NCI-H146 (cell line): Measurements from ENCODE around the gene CRIP2.

ENCODE experiments used
- DNase-seq: peaks from one replicate; lab custom pipeline; 2025; lab: John Stamatoyannopoulos, UW

CRIP2 gene

GRCh38 chr14:105461903-105462302 lies 12.7 kb upstream of the CRIP2 start:
- DNase-seq, result no peak

DNA sequence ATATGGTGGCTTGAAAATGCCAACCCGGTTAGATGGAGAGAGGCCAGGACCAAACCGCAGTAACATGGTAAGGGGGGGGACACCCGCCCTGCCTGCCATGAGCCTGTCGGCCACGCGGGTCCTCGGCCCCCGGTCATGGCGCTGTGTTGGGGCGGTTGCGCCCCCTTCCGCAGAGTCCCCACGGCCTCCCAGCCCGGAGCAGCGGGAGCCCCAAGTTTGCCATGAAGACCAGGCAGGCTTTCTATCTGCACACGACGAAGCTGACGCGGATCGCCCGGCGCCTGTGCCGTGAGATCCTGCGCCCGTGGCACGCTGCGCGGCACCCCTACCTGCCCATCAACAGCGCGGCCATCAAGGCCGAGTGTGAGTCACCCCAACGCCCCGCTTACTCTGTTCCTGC lies 10.1 kb upstream of the CRIP2 start:
- DNase-seq, result no peak

- DNase-seq, result no peak
Measured at GRCh38 chr14:105465209-105466031, 9.2 kb upstream of the CRIP2 start.

DNA sequence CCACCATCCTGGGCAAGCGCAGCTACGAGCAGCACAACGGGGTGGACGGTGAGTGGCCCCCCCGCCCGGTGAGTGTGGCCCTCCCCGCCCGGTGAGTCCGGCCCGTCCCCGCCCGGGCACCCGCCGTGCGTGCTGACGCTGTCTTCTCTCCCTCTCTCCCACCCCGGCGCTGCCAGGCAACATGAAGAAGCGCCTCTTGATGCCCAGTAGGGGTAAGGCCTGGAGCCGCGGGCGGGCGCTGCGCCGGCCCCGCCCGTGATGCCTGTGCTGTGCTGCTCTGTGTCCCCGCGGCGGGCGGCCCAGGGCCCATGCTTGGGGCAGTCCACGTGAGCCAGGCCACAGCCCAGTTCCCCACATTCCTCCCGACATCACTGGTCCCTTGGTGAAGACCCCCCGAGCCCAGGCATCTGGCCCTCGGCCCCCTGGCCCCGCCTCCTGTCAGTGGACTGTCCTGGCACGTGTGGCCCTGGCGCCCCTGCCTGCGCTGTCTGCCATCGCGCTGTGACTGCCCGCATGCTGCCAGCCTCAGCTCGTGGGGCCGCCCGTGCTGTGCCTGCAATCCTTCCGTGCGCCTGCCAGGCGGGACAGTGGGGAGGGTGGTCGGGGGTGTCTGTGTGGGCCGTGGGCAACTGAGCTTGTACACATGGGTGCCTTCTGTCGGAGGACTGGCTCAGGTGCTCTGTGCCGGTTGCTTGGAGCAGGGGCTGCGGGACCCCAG lies 7.9 kb upstream of the CRIP2 start:
- DNase-seq, result no peak

GRCh38 chr14:105467249-105467941 lies 7.2 kb upstream of the CRIP2 start:
- DNase-seq, result no peak

- no peak for DNase-seq
Measured at GRCh38 chr14:105467942-105468471, 6.6 kb upstream of the CRIP2 start.

DNA sequence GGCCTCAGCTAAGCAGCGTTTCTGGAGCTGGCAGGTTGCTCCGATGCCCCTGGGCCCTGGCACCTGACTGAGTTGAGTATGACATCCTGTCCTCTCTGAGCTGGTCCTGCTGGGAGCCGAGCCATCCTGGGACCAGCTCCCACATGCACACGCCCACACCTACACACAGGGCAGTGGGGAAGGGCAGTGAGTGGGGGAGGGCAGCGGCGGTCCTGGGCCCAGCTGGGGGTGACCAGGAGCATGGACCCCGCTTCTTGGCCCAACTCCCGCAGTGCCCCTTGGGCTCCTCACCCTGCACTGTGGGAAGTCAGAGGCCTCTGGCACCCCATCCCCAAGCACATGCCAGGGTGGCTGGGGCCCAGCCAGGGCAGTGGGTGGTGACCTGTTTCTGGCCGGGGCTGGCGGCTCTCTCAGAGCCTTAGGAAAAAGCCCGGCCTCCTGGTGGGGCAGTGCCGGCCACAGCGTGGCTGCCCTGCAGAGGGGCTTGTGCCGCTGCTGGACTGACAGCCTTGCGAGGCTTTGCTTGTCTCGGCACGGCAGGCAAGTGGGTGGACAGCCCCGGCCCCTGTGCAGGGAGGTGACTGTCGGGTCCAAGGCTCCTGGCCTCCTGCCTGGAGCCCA lies 5.9 kb upstream of the CRIP2 start:
- DNase-seq, result no peak

- no peak for DNase-seq
Measured at GRCh38 chr14:105469456-105470349, 4.9 kb upstream of the CRIP2 start.

DNA sequence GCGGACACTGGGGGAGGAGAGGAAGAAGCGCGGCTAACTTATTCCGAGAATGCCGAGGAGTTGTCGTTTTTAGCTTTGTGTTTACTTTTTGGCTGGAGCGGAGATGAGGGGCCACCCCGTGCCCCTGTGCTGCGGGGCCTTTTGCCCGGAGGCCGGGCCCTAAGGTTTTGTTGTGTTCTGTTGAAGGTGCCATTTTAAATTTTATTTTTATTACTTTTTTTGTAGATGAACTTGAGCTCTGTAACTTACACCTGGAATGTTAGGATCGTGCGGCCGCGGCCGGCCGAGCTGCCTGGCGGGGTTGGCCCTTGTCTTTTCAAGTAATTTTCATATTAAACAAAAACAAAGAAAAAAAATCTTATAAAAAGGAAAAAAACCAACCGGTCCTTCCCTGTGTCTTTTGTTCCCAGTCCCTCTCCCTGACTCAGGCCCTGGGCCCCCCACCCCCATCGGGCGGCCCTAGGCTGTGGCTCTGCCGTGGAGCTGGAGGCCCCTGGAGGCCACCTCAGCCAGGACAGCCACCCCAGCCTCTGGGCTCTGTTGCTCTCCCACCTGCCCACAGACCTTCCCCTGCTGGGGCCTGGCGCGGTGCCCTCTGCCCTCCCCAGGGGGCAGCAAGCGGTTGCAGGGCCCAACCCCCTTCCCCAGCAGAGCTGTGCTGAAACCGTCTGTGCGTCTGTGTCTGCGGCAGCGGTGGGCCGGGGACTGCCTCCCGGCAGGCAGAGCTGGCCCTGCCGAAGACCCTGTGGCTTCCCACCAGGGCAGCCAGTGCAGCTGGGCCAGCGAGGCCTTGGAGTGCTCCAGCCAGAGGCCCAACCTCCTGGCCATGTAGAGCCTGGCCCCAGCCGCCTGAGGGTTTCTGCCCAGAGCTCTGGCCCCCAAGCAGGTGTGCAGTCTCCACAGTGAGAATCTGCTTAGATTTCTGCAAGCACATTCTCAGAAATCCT lies 4.0 kb upstream of the CRIP2 start:
- peak; percentile 55 for DNase-seq

GRCh38 chr14:105471297-105471821 lies 3.3 kb upstream of the CRIP2 start:
- DNase-seq, result no peak

DNA sequence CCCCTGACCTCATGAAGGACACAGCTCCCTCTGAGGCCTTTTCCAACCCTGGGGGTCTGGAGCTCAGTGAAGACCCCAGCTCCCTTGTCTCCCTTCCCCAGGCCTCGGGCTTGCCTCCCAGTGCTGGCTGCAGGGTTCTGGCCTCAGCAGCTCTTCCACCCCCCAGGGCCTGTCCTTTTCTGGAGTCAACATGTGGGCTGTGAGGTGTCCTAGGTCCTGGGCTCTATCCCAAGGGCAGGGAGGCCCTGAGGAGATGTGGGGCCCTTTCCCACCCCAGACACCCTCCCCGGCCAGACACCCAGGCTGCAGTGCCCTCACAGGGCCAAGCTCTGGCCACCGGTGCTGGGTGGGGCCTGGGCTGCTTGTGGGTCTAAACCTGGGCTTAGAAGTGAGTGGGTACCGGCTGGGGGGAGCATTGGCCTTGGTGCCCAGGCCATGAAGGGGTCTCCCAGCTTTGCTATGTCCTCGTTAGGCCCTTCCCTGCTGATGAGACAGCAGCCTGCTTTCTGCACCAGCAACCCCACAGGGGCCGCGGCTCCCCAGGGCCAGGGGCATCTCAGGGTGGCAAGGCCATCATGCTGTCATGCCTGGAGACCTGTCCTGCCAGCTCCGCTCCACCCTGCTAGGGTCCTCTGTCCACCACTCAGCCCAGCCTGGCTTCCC lies 2.7 kb upstream of the CRIP2 start:
- DNase-seq, result no peak

GRCh38 chr14:105472486-105472991 lies 2.1 kb upstream of the CRIP2 start:
- DNase-seq, result no peak

- no peak for DNase-seq
Measured at GRCh38 chr14:105473033-105473676, 1.5 kb upstream of the CRIP2 start.

DNA sequence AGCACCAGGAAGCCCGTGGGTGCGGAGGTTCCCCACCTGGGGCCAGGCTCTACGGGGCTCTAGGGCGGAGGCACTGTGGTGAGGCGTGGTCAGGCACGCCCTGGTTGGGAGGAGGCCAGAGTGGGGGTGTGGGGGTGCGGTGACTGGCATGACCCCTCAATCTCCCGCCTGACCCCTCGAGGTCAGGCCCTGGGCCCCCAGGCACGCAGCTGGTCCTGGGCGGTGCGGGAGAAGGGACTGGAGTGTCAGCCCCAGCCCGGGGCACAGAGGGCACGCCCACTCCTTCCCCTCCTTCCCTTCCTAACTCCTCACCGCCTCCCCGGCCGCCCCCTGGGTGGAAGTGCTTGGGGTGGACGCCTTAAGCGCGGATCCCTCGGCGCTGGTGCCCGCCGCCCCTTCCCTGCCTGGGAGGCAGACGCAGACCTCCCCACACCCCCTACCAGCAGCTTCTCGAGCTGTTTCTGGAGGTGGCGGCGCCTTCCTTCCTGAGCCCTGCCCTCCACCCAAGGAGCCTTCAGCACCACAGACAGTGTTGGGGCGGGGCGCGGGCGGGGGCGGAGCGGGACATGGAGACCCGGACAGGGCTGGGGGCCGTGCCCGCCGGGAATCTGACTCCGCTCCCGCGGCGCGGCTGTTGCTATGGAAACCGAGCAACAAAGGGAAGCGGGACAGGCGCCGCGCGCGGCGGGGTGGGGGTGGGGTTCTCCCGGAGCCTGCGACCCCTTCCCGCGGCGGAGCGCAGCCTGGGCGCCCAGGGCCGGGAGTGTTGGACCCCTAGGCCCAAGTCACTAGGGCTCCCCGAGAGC lies 741 bp upstream of the CRIP2 start:
- DNase-seq, result peak; percentile 95

DNA sequence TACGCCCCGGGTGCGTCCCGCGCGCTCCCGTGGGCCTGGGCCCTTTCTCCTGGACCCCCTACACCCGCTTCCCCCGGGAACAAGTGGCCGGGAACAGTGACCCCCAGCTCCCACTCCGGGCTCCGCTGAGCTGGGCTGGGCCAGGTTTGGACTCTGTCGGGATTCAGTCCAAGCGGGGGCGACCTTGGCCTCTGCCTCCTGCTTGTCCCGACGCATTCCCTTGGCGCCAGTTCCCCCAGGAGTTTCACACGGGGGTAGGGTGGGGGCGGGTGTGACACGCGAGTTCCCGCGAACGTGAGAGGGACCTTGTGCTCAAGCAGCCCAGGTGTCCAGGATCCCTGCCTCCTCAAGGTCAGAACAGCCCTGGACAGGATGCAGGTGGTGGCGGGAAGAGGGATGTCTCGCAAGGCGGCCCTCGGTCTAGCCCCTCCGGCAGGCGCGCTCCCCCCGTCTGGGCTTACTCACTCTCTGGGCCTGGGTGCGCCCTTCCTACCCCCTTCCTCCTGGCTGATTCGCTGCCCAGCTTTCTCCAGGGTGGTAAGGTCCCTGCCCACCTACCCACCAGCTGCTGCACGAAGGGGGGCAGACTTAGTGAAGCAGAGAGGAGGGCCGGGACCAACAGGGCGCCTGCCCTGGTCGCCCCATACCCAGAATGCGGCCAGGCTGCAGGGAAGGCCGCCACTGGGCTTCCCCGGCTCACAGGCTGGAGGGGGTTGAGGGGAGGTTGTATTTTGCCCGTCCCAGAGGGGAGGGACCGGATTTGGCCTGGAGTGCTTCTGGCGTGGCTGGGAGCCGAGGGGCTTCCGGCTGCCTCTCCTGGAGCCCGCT lies 862 bp downstream of the CRIP2 start:
- DNase-seq, result no peak

GRCh38 chr14:105476097-105476830 lies 1.6 kb downstream of the CRIP2 start:
- DNase-seq, result no peak
